Activated B cell treated with CpG ODN at 0.5 μM for 24 hours (primary cell): ENCODE results near the gene MTERF4. TPM values are rescaled to one million over a fixed set of nuclear protein-coding genes. Genes with fewer than 3 reads are reported as not detected.
"Not testable (repeated sequence)": the region's sequence is repeated elsewhere in the genome, so short reads cannot be mapped to it uniquely, and the experiment has no call there.

Experiments
- ATAC-seq: fragments of 200-7000 bp; cut with Tn5 transposase; one replicate; pipeline ENCODE4 v1.10.0; 2021; ENCODE audit warnings: low read depth, mild to moderate bottlenecking, moderate library complexity
- CTCF ChIA-PET: fragments of 350-600 bp; sonication (Branson Sonifier 250); formaldehyde crosslinking; loops from one replicate; lab custom pipeline; 2021; ENCODE audit warnings: antibody characterized with exemption; lab: Charles Lee
- POLR2A ChIA-PET: fragments of 350-600 bp; sonication (Branson Sonifier 250); formaldehyde crosslinking; loops from one replicate; lab custom pipeline; 2021; ENCODE audit warnings: antibody characterized with exemption; lab: Charles Lee
- DNase-seq: peaks from one replicate; pipeline ENCODE4 v3.0.0; 2022
- H3K27ac Mint-ChIP-seq: one replicate; pipeline ENCODE4 v1.8.0; 2020; ENCODE audit warnings: mixed read lengths
- H3K27me3 Mint-ChIP-seq: one replicate; pipeline ENCODE4 v1.8.0; 2021; ENCODE audit warnings: mixed read lengths
- H3K36me3 Mint-ChIP-seq: one replicate; pipeline ENCODE4 v1.8.0; 2021; ENCODE audit warnings: low read depth, mixed read lengths
- H3K4me1 Mint-ChIP-seq: one replicate; pipeline ENCODE4 v1.8.0; 2021; ENCODE audit warnings: mixed read lengths
- H3K4me3 Mint-ChIP-seq: one replicate; pipeline ENCODE4 v1.8.0; 2020; ENCODE audit warnings: mild to moderate bottlenecking, mixed read lengths
- H3K9me3 Mint-ChIP-seq: one replicate; pipeline ENCODE4 v1.8.0; 2020; ENCODE audit warnings: mixed read lengths
- CTCF ChIP-seq: fragments of 200-600 bp; IDR thresholded peaks from one replicate; pipeline ENCODE4 v1.8.0; 2022; ENCODE audit warnings: antibody characterized with exemption, mild to moderate bottlenecking
- intact Hi-C: fragments of 100-400 bp; cut with micrococcal nuclease; formaldehyde crosslinking; loops from one replicate; pipeline ENCODE4 v1.15.1; 2024
- total RNA-seq: library from RNA; stranded (reverse); gene quantifications from 2 replicates; pipeline ENCODE4 v1.2.3, GENCODE V29; 2022

Gene MTERF4
- total RNA-seq, 1 donor from 2014 or later, result 122 TPM

GRCh38 chr2:241094172-241094571, 7.9 kb downstream of the MTERF4 start:
- POLR2A ChIA-PET, result interaction anchor here (0.7 to 2.5 kb wide), 4 partner anchors 17 to 56 kb away, joined by 3 to 11 read pairs (median 7); partner anchors contain the start of genes PASK and PPP1R7
- Mint-ChIP-seq H3K4me3 (no peak overlapping the region), H3K9me3 (no peaks in the 10 kb centered on the region), H3K27me3 (no peaks in the 10 kb centered on the region), H3K4me1 (peaks cover 45% of the 10 kb centered on the region), H3K27ac (no peak overlapping the region), H3K36me3 (peaks cover 89% of the 10 kb centered on the region)
- no peak for ATAC-seq
- CTCF ChIA-PET, result interaction anchor here (0.9 to 2.3 kb wide), 3 partner anchors 16 to 57 kb away, joined by 3 to 6 read pairs (median 3); partner anchors contain the start of genes PASK and PPP1R7
- no peak for TF ChIP-seq CTCF
- no peak for DNase-seq
- intact Hi-C loops, result no loop called here

- intact Hi-C loops, H3K27me3 Mint-ChIP-seq: not testable (repeated sequence)
- POLR2A ChIA-PET, result interaction anchor here (0.8 to 2.5 kb wide), 4 partner anchors 8 to 56 kb away, joined by 3 to 9 read pairs (median 4); partner anchors contain the start of gene PASK
Measured at GRCh38 chr2:241093133-241093781, 8.8 kb downstream of the MTERF4 start.

GRCh38 chr2:241092677-241093076, 9.4 kb downstream of the MTERF4 start:
- no peak for TF ChIP-seq CTCF
- no peak for ATAC-seq
- no peak for DNase-seq
- Mint-ChIP-seq H3K36me3 (peaks cover 89% of the 10 kb centered on the region), H3K27me3 (no peaks in the 10 kb centered on the region), H3K4me3 (no peak overlapping the region), H3K4me1 (peaks cover 45% of the 10 kb centered on the region), H3K9me3 (no peaks in the 10 kb centered on the region), H3K27ac (no peak overlapping the region)
- intact Hi-C loops, result no loop called here
- ChIA-PET POLR2A (interaction anchor here (0.8 to 1.4 kb wide), 3 partner anchors 9 to 53 kb away, joined by 3 to 4 read pairs (median 4); no protein-coding TSS in a partner anchor), CTCF (interaction anchor here (1.2 to 1.5 kb wide), 2 partner anchors 58 to 109 kb away, joined by 5 to 6 read pairs; partner anchors contain the start of gene PPP1R7)

More at GRCh38 chr2:241093133-241093781, 8.8 kb downstream of the MTERF4 start:
- H3K9me3 Mint-ChIP-seq, DNase-seq, H3K4me3 Mint-ChIP-seq, ATAC-seq, H3K27ac Mint-ChIP-seq: not testable (repeated sequence)
- CTCF ChIA-PET, result interaction anchor here (0.9 to 1.5 kb wide), 3 partner anchors 15 to 110 kb away, joined by 3 to 6 read pairs (median 5); partner anchors contain the start of gene PPP1R7
- Mint-ChIP-seq H3K36me3 (peaks cover 89% of the 10 kb centered on the region), H3K4me1 (peaks cover 45% of the 10 kb centered on the region)

- Mint-ChIP-seq H3K36me3 (peaks cover 89% of the 10 kb centered on the region), H3K4me3 (no peak overlapping the region), H3K4me1 (peaks cover 39% of the 10 kb centered on the region), H3K9me3 (no peaks in the 10 kb centered on the region), H3K27ac (peak overlapping the region; percentile 50), H3K27me3 (no peaks in the 10 kb centered on the region)
- ChIA-PET POLR2A (interaction anchor here (1.4 kb wide), 1 partner anchor 19 kb away, joined by 4 read pairs; no protein-coding TSS in a partner anchor), CTCF (interaction anchor here (1.2 kb wide), 1 partner anchor 108 kb away, joined by 6 read pairs; no protein-coding TSS in a partner anchor)
- ATAC-seq (no peak), DNase-seq (no peak)
- intact Hi-C loops, result no loop called here
- no peak for TF ChIP-seq CTCF
Measured at GRCh38 chr2:241091734-241092445, 10.2 kb downstream of the MTERF4 start.

- DNase-seq (no peak), ATAC-seq (no peak)
- TF ChIP-seq CTCF, result no peak
- Mint-ChIP-seq H3K36me3 (peaks cover 89% of the 10 kb centered on the region), H3K4me1 (peaks cover 34% of the 10 kb centered on the region), H3K27ac (peak overlapping the region; percentile 50), H3K9me3 (no peaks in the 10 kb centered on the region), H3K27me3 (no peaks in the 10 kb centered on the region), H3K4me3 (no peak overlapping the region)
- POLR2A ChIA-PET, result interaction anchor here (1.5 kb wide), 1 partner anchor 11 kb away, joined by 5 read pairs; the partner anchor contains the start of gene MTERF4
- intact Hi-C loops, result no loop called here
- CTCF ChIA-PET, result no interaction called here
Measured at GRCh38 chr2:241091201-241091600, 10.9 kb downstream of the MTERF4 start.
